ENCODE measurements around the gene EXOG.

- TF ChIP-seq CTCF (IDR thresholded peaks at IDR 0.05) (no peak), POLR2A (IDR thresholded peaks at IDR 0.05) (no peak), POLR2AphosphoS5 (IDR thresholded peaks at IDR 0.05) (no peak)
These were observed 37.2 kb upstream of the EXOG start for GRCh38 chr3:38458796-38459498.

Data from suprapubic skin (tissue), 4 donors.